NCI-H345 (cell line): ENCODE results near the gene GHR.

Experiments used
- DNase-seq: peaks from one replicate; lab custom pipeline; 2025; lab: John Stamatoyannopoulos, UW

GHR gene

GRCh38 chr5:42423285-42424165, at the start of gene GHR:
TSS of gene GHR (plus strand) at chr5:42423439. CDS start at chr5:42565875, 142,436 bp downstream.
- DNase-seq: peak; percentile 42

- no peak for DNase-seq
These were observed 48.5 kb upstream of the GHR start for GRCh38 chr5:42374679-42375273.

DNA sequence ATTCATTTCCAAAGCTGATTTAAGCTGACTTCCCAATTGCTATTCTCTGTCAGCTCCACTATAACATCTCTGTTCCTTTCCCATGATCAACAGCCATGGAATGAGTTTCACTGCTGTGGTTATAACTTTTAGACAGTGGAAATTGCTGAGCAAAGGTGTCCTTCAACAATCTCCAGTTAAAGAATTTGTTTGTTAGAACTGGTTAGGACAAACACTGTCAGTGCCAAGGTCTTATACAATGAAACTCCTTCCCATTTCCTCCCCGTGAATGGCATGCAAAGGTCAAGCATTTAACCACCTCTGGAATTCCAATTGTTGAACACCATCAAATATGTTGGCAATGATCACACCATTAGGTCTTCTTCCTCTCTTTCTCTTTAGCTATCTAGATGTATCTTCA, 45.7 kb upstream of the GHR start:
- DNase-seq: no peak

DNA sequence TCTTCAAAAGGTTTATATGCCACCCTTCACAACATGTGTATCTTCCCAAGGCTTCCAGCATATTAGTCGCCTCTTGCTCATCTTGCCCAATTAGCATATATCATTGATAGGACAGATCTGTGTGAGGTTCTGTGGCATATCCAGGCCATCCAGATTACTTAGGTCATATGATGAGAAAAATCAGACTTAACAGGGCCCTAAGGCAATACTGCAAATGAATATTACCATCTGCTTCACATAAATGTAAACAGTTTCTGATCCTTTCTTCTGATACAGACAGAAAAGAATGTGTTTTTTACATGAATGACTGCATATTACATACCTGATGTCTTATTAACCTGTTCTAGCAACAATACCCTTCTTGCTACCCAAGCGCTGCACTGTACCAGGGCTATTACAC, 41.3 kb upstream of the GHR start:
- no peak for DNase-seq

DNA sequence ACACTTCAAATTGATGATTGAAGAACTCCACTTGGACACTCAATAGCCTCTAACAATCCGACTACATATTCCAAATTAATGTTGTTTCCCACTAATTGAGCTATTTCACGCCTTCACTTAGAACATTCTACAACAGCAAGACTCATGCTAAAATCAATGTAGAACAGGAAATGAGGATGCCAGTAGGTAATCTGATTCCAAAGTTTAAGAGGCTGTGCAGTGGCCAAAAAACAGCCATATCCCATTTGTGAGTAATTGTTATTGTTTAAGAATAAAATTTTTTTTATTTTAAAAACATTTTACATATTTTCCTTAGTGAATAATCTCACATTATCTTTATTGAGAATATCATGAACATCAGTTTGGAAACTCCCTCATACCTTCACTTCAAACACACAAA, 35.7 kb upstream of the GHR start:
- DNase-seq: no peak

GRCh38 chr5:42390115-42390514, 33.1 kb upstream of the GHR start:
- no peak for DNase-seq

DNA sequence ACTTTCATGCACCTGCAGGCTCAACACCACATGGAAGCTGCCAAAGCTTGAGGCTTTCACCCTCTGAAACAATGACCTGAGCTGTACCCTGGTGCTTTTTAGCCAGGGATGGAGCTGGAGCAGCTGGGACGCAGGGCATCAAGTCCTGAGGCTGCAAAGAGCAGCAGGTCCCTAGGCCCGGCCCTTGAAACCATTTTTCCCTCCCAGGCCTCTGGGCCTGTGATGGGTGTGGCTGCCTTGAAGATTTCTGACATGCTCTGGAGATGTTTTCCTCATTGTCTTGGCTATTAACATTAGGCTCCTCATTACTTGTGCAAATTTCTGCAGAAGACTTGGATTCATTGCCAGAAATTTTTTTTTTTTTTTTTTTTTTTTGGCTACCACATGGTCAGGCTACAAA, 30.3 kb upstream of the GHR start:
- DNase-seq: no peak

- no peak for DNase-seq
These were observed 27.1 kb upstream of the GHR start for GRCh38 chr5:42396111-42396510.

DNA sequence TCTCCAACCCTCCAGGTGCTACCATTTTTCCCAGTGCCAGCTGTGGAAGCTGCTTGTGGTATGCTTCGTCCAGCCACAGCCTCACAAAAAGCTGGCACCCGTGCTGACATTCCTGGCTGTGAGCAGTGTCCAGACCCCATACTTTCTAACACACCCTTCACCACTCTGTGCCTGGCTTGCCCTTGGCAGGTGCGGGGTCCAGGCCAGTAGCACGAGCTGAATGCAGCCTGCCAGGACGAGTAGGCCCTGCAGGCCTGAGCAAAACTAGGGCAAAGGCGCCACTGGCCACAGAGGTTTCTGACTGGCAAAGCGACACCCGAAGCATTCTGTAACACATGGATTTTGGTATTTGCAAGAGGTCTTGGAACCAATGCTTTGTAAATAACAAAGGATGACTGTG, 26.0 kb upstream of the GHR start:
- no peak for DNase-seq

- DNase-seq: no peak
These were observed 23.5 kb upstream of the GHR start for GRCh38 chr5:42399702-42400101.

- no peak for DNase-seq
These were observed 22.8 kb upstream of the GHR start for GRCh38 chr5:42400474-42400873.

DNA sequence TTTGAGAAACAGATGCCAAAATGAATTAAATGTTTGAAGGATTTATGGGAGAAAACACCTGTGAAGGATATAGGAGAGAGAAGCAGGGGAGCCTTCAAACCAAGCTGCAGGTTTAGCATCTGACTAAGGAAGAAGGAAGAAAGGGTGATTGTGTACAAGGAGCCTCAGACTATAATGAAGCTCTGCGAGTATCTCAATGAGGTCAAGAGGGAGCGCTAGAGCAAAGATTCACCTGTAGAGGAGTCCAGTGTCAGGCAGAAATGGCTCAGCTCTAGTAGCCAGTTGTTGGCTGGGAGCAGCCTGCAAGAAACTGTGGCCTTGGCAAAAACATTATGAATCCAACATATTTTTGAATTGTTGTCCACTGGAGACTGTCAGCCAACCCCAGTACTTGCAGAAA, 20.0 kb upstream of the GHR start:
- no peak for DNase-seq

GRCh38 chr5:42404366-42404765, 18.9 kb upstream of the GHR start:
- no peak for DNase-seq

GRCh38 chr5:42419294-42419693, 3.9 kb upstream of the GHR start:
- DNase-seq: no peak

GRCh38 chr5:42422656-42423280, 471 bp upstream of the GHR start:
- no peak for DNase-seq

DNA sequence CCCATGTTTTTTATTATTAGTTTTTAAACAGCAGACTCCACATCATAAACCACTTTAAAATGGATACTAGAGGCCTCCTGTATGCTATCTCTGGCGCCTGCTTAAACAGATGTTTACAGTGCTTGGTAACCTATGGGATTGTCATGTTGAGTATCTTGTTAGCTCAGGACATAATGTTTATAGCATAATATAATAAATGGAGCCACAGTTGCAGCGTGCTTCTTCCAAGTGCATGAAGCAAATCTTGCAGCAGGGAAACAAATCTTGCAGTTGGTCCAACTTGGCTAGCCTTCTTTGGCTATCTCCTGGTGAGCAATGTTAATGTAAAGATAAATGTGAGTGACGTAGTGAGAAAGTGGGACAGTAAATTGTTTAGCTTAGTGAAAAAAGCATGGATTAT, 2.8 kb downstream of the GHR start:
- DNase-seq: no peak

- DNase-seq: no peak
These were observed 6.5 kb downstream of the GHR start for GRCh38 chr5:42429694-42430093.

DNA sequence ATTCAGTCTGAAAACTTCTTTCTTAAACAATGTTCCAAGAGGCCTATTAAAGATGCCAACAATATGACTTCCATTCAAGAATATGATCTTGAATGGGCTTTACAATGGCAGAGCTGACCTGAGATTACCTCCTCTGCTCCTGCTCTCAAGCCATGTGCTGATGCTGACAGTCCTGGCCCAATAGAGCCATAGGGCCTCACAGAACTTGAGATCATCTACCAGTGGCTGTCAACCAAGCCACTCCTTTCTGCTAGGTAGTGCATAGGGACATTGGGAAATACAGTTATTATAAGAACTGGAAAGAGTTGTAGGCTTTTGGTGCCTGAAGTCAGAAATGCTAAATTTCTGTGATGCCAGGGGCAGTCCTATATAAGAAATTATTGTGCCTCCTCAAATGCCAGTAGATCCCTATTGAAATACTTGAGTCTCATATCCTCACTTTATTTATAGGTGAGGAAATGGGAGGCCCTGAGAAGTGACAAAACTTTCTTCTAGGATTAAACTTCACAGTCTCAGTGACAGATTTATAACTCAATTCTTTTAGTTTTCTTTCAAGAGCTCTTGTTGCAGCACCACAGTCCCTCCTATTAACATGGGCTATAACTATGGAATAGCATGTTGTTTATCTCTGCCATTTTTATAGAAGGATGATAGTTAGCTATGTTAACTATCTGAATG, 10.9 kb downstream of the GHR start:
- DNase-seq: no peak

DNA sequence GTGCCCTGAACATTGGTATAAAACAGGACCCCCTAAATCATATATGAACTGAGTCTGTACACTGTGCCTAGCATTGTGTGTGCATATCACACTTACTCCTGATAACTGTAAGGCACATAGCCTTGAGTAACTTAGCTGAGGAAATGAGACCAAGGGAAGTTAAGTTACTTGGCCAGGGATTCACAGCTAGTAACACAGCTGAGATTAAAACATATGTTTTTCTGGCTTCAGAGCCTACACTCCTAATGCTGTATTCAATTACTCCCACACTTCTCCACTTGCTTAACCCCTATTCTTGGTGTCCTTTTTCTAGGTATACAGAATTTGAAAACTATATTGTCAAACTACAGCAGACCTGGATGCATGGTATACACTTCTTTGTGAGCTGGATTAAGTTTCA, 12.8 kb downstream of the GHR start:
- no peak for DNase-seq

- DNase-seq: no peak
These were observed 31.2 kb downstream of the GHR start for GRCh38 chr5:42454216-42454995.

GRCh38 chr5:42461033-42461432, 37.8 kb downstream of the GHR start:
- DNase-seq: no peak

- no peak for DNase-seq
These were observed 38.3 kb downstream of the GHR start for GRCh38 chr5:42461507-42461906.
